ENCODE data around the gene DELE1. TPM values are rescaled to one million over a fixed set of nuclear protein-coding genes. Genes with fewer than 3 reads are reported as not detected.

The DELE1 gene
- total RNA-seq, 1 donor from 2014 or later = 62.3 TPM

Other genes with a start within 250 kb of the DELE1 start
- 9.2 and 10.8 TPM in 2 replicates for gene ARAP3, start 241.6 kb upstream of the DELE1 start, total RNA-seq
- gene PCDH1, start 45.5 kb upstream of the DELE1 start, total RNA-seq = 42.4 and 45.5 TPM in 2 replicates
- gene PCDH12, start 34.3 kb downstream of the DELE1 start, total RNA-seq = not detected in 2 replicates
- gene RNF14, start 45.2 kb downstream of the DELE1 start, total RNA-seq = 68.8 and 95.9 TPM in 2 replicates
- gene GNPDA1, start 89.2 kb downstream of the DELE1 start, total RNA-seq = 102 and 164 TPM in 2 replicates
- 52.1 and 54.3 TPM in 2 replicates for gene NDFIP1, start 184.9 kb downstream of the DELE1 start, total RNA-seq